Subcutaneous adipose tissue (tissue), 4 donors: ENCODE measurements around the gene ASCC2. TPM values are rescaled to one million over a fixed set of nuclear protein-coding genes. Genes with fewer than 3 reads are reported as not detected.

Experiments
- small RNA-seq: library from RNA; depleted of rRNA; stranded (forward); fragments of <200 nt; gene quantifications from one replicate; pipeline ENCODE3, GENCODE V24; 2016
- total RNA-seq, 4 donors: library from RNA; depleted of rRNA; stranded (reverse); fragments of >200 nt; gene quantifications; one replicate each; pipeline ENCODE4 v1.1.0, GENCODE V29; 2016
- TF ChIP-seq, protein P1 (sequence below): fragments of 450-650 bp; IDR thresholded peaks from one replicate; pipeline ENCODE4 v1.5.1; 2016; ENCODE audit warnings: low read depth, mild to moderate bottlenecking, control low read depth, antibody characterized with exemption, moderate library complexity

Gene ASCC2
- total RNA-seq, 4 donors from 2014 or later, result 37.7 to 113 (median 64.8) TPM

- TF ChIP-seq, protein P1, sequence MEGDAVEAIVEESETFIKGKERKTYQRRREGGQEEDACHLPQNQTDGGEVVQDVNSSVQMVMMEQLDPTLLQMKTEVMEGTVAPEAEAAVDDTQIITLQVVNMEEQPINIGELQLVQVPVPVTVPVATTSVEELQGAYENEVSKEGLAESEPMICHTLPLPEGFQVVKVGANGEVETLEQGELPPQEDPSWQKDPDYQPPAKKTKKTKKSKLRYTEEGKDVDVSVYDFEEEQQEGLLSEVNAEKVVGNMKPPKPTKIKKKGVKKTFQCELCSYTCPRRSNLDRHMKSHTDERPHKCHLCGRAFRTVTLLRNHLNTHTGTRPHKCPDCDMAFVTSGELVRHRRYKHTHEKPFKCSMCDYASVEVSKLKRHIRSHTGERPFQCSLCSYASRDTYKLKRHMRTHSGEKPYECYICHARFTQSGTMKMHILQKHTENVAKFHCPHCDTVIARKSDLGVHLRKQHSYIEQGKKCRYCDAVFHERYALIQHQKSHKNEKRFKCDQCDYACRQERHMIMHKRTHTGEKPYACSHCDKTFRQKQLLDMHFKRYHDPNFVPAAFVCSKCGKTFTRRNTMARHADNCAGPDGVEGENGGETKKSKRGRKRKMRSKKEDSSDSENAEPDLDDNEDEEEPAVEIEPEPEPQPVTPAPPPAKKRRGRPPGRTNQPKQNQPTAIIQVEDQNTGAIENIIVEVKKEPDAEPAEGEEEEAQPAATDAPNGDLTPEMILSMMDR, result no peak
These were observed 97.9 kb downstream of the ASCC2 start for GRCh38 chr22:29740216-29740615.

DNA sequence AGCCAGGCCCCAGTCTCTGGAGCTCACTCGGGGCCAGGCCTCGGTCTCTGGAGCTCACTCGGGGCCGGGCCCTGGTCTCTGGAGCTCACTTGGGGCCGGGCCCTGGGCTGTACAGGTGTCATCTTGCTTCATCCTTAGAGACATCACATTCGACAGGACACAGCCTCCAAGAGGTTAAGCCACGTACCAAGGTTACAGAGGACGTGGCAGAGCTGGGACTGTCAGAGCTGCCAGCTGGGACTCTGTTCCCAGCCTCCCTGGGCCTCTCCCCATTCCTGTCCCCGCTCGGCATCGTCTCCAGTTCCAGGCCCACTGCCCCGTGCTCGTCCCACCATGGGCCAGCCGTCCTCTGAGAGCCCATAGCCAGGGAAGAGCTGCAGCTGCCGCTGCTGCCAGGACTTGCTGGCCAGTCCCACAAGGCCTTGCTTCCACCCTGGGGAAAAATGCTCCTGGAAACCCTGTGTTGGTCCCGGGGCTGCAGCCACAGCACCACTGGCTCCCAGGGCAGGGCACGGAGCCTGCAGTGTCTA, 98.7 kb downstream of the ASCC2 start:
- TF ChIP-seq, protein P1, result no peak

Small RNAs within 50 kb of the gene (small RNA-seq; reads per million reads assigned to genes)
- 0.49 reads per million for gene RF00019

Other genes starting within 250 kb of the ASCC2 start
- gene NF2, start 234.6 kb downstream of the ASCC2 start, total RNA-seq, result 10 to 100 TPM; 18.9 to 28.6 (median 20.7) TPM
- gene CABP7, start 118.3 kb downstream of the ASCC2 start, total RNA-seq, result not detected
- gene ZMAT5, start 71.3 kb downstream of the ASCC2 start, total RNA-seq, result 10 to 100 TPM; 12.1 to 23.8 (median 17.0) TPM
- gene UQCR10, start 70.9 kb downstream of the ASCC2 start, total RNA-seq, result 10 to 100 TPM; 45.1 to 83.5 (median 66.0) TPM
- 10 to 100 TPM; 46.6 to 78.6 (median 61.7) TPM for gene MTMR3, start 44.9 kb upstream of the ASCC2 start, total RNA-seq
- not detected for gene HORMAD2, start 242.2 kb upstream of the ASCC2 start, total RNA-seq